SK-N-SH (cell line): Measurements from ENCODE around the gene BNC2.

ENCODE experiments used
- EP300 ChIP-seq, 2 experiments: IDR thresholded peaks; 2 replicates each; pipeline versions ENCODE4 v1.4.0 to v1.6.1; 2012; ENCODE audit warnings: borderline replicate concordance in 1 of 2, low read depth in 1 of 2, low read length in 1 of 2
- EZH2phosphoT487 ChIP-seq: fragments of 200-600 bp; sonication (generic); IDR thresholded peaks from 2 replicates; pipeline ENCODE4 v1.6.1; 2017; ENCODE audit warnings: low read depth, mixed run types, mild to moderate bottlenecking, antibody characterized with exemption, moderate library complexity, borderline replicate concordance
- FOXJ3 ChIP-seq: sonication (generic); formaldehyde crosslinking; IDR thresholded peaks from 2 replicates; pipeline ENCODE4 v1.5.1; 2020; ENCODE audit warnings: mild to moderate bottlenecking, missing genetic modification reagents
- JUND ChIP-seq: IDR thresholded peaks from 2 replicates; pipeline ENCODE4 v1.4.0; 2012
- NRF1 ChIP-seq: IDR thresholded peaks from 2 replicates; pipeline ENCODE4 v1.6.1; 2012; ENCODE audit warnings: low read depth, mild to moderate bottlenecking, low read length
- POLR2AphosphoS5 ChIP-seq: IDR thresholded peaks from 2 replicates; pipeline ENCODE4 v1.6.1; 2012; ENCODE audit warnings: low read depth, low read length
- RFX5 ChIP-seq: IDR thresholded peaks from 2 replicates; pipeline ENCODE4 v1.6.1; 2012; ENCODE audit warnings: mild to moderate bottlenecking, improper control_type of control experiment, low read length
- TAF1 ChIP-seq: IDR thresholded peaks from 2 replicates; pipeline ENCODE4 v1.6.1; 2012; ENCODE audit warnings: low read depth, mild to moderate bottlenecking, low read length, moderate library complexity, borderline replicate concordance
- TCF12 ChIP-seq: IDR thresholded peaks from 2 replicates; pipeline ENCODE4 v1.4.0; 2012
- TEAD4 ChIP-seq: IDR thresholded peaks from 2 replicates; pipeline ENCODE4 v1.4.0; 2012; ENCODE audit warnings: mild to moderate bottlenecking, borderline replicate concordance; ENCODE audit not compliant: insufficient read depth
- TF ChIP-seq, protein P1 (sequence below): fragments of 200-600 bp; sonication (generic); IDR thresholded peaks from 2 replicates; pipeline ENCODE4 v1.6.1; 2017; ENCODE audit warnings: antibody characterized with exemption, mild to moderate bottlenecking, moderate library complexity
- TF ChIP-seq, protein P2 (sequence below): IDR thresholded peaks from 2 replicates; pipeline ENCODE4 v1.4.0; 2012; ENCODE audit warnings: low read depth

DNA sequence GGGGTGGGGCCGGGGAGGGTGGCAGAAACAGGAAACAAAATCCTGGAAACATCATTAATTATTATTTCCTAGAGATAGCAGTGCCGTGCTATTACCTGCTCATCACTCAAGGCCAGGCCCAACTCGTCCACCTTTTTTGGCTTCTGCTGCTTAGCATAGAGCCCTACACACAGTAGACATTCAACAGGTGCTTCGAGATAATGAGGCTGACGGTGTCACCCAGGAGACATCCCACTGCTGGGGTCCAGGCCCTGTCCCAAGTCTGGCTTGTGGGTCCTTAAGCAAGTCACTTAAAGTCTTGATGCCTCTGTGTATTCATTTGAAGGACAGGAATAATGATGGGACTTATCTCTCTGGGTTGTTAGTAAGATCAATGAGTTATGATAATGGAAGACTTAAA lies 506.6 kb downstream of the BNC2 start:
- TF ChIP-seq, protein P1, sequence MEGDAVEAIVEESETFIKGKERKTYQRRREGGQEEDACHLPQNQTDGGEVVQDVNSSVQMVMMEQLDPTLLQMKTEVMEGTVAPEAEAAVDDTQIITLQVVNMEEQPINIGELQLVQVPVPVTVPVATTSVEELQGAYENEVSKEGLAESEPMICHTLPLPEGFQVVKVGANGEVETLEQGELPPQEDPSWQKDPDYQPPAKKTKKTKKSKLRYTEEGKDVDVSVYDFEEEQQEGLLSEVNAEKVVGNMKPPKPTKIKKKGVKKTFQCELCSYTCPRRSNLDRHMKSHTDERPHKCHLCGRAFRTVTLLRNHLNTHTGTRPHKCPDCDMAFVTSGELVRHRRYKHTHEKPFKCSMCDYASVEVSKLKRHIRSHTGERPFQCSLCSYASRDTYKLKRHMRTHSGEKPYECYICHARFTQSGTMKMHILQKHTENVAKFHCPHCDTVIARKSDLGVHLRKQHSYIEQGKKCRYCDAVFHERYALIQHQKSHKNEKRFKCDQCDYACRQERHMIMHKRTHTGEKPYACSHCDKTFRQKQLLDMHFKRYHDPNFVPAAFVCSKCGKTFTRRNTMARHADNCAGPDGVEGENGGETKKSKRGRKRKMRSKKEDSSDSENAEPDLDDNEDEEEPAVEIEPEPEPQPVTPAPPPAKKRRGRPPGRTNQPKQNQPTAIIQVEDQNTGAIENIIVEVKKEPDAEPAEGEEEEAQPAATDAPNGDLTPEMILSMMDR, result no peak
- no peak for TF ChIP-seq TCF12
- TF ChIP-seq EZH2phosphoT487, result no peak
- TF ChIP-seq, protein P2, sequence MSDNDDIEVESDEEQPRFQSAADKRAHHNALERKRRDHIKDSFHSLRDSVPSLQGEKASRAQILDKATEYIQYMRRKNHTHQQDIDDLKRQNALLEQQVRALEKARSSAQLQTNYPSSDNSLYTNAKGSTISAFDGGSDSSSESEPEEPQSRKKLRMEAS, result no peak
- TF ChIP-seq JUND, result no peak
- TF ChIP-seq RFX5, result no peak
- TF ChIP-seq FOXJ3 (CRISPR knock-in tag), result no peak
- TF ChIP-seq EP300 (IDR thresholded peaks at IDR 0.05; ENCODE audit: borderline replicate concordance in 1 of 2, low read depth in 1 of 2, low read length in 1 of 2), result no peak
- no peak for TF ChIP-seq TEAD4
- TF ChIP-seq POLR2AphosphoS5, result no peak
- TF ChIP-seq TAF1, result no peak
- no peak for TF ChIP-seq NRF1
